Activated CD4-positive, alpha-beta T cell treated with anti-CD3 and anti-CD28 coated beads, Interleukin-2, amount 50 U/mL, for 16 hours (primary cell): ENCODE data around the gene STAT6.
A peak's percentile ranks its signal among the peaks of the same experiment; 100 is the strongest.

Experiments
- DNase-seq: peaks from one replicate; pipeline ENCODE4 v3.0.0-alpha.2; 2020

The STAT6 gene

GRCh38 chr12:57099766-57100165, 11.4 kb downstream of the STAT6 start:
- no peak for DNase-seq

DNA sequence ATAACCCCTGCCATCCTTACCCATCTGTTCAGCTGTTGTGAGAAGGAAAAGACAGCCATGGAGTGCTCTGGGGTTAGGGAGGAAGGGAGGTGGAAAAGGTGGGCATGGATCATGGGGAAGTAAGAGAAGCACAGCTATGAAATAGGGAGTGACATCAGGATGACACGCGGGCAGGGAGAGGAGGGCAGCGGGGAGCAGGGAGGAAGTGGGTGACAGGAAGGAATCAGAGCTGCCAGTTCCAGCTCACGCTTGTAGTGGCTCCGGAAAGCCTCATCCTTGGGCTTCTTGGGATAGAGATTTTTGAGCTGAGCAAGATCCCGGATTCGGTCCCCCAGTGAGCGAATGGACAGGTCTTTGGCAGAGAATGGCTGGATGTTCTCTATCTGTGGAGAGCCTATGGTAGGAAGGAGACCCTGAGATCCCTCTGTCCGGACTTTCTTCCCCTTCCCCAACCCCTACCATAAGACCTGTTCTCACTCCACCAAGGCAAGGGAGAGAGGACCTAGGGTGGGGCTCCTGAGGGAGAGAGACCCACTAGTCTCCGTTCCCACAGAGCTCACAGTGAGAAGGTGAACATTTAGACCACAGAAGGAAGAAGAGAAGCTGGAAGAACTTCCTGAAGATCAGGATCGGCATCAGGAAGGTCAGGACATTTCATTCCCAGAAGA, 12.0 kb downstream of the STAT6 start:
- no peak for DNase-seq

GRCh38 chr12:57098546-57098945, 12.6 kb downstream of the STAT6 start:
- DNase-seq: no peak

- DNase-seq: no peak
Measured at GRCh38 chr12:57097554-57097835, 13.7 kb downstream of the STAT6 start.

GRCh38 chr12:57096748-57097553, 14.2 kb downstream of the STAT6 start:
- DNase-seq: no peak

GRCh38 chr12:57096099-57096572, 15.0 kb downstream of the STAT6 start:
- no peak for DNase-seq

DNA sequence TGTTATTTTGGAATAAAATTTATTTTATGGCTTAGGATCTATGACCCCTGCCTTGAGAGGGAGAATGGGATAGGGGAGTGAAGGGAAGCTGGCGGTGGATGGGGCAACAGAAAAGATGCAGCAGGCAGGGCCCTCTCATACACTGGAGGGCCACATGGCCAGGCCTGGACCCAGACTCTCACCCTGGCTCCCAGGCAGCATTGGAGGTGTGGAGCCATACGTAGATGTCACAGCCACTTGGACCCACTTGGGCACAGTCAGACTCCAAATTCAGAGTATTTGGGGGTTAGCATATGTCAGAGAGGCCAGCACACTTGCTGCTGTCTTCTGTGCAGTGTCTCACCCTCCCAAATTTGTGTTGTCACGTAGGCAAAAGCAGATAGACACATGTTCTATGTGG, 15.7 kb downstream of the STAT6 start:
- no peak for DNase-seq

GRCh38 chr12:57094208-57095160, 16.7 kb downstream of the STAT6 start:
- DNase-seq: no peak

DNA sequence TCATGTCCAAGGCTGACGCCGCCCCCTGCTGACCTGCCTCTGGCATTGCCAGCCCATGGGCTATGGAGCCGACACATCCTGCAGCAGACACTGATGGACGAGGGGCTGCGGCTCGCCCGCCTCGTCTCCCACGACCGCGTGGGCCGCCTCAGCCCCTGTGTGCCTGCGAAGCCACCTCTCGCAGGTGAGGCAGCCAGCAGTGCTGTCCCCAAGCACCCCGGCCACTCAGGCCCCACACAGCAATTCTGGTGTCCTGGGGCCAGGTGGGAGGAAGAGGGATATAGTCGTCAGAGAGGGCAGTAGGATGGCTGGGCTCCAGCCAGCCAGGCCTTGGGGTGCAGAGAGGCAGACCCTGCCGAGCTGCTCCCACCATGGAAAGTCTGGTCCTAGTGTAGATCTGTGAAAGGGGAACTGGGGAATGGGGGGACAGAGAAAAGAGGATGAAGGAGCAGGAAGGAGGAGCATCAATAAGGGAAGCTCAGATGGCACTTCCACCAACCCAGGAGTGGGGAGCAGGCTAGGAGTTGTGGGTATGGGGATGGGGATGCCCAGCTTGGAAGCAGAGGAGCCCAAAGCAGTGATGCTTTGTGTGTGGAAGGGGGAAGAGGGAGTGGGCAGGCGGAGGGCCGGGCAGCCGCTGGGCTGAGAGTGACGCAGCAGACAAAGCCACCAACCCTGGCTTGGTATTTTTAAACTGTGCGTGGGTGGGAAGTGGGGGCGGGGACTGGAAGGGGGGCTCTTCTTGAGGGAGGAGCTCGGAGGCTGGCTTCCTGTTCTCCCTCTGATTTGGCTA, 17.6 kb downstream of the STAT6 start:
- peak; percentile 66 for DNase-seq

DNA sequence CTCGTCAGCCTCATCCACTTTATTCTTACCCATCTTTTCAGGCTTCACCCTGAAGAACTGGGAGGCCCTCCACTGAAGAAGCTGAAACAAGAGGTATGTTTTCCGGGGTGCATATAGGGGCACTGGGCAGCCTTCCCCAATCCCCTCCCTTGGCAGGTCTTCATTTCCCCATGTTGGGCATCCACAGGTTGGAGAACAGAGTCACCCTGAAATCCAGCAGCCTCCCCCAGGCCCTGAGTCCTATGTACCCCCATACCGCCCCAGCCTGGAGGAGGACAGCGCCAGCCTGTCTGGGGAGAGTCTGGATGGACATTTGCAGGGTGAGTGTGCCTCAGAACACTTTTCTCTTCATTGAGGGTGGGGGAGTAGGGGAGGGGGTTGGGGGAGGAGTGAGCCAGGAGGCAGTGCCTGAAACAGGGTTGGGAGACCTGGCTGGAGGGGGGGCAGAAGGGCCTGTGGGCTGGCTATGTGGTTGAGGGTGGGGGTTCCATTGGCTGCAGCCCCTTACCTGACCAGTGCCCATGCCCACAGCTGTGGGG, 18.2 kb downstream of the STAT6 start:
- no peak for DNase-seq

DNA sequence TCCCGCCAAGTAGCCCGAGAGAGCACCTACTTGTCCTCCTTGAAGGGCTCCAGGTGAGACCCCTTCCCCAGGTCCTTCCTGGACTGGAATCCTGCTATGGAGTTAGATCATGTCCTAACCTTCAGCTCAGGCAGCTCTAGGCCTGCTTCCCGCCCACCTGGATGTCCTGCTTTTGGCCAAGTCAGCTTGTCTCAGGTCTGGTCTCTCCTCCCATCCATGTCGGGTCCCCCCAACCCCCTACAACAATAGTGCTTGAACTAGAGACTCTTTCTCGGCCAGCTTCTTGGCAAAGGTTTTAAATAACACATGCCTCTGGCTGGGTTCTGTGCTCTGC, 18.7 kb downstream of the STAT6 start:
- DNase-seq: no peak

DNA sequence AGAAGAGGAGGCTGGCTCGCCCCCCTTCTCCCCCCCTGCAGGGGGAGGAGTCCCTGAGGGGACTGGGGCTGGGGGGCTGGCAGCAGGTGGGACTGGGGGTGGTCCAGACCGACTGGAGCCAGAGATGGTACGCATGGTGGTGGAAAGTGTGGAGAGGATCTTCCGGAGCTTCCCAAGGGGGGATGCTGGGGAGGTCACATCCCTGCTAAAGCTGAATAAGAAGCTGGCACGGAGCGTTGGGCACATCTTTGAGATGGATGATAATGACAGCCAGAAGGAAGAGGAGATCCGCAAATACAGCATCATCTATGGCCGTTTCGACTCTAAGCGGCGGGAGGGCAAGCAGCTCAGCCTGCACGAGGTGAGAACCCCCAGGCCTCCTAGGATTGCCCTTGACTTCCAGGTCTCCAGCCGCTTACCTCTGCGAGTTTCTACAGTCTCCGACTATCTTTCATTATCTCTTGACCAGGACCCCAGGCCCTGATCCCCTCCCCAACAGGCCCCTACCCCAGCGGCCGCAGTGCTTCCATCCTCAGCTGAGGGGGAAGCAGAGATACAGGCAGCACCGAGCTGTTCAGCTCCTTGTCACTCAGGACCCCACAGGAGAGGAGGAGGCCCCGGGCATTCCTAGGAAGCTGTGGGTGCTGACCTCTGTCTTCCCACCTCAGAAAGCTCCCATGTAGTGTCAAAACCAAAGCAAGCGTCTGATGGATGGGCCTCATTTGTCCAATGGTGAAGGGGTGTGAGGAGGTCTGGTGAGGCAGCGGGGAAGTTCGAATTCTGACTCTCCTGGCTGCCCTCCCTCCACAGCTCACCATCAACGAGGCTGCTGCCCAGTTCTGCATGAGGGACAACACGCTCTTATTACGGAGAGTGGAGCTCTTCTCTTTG, 19.3 kb downstream of the STAT6 start:
- no peak for DNase-seq

GRCh38 chr12:57090924-57091637, 20.1 kb downstream of the STAT6 start:
- no peak for DNase-seq

GRCh38 chr12:57090490-57090889, 20.7 kb downstream of the STAT6 start:
- DNase-seq: no peak

- peak; percentile 58 for DNase-seq
Measured at GRCh38 chr12:57089271-57090245, 21.6 kb downstream of the STAT6 start.

GRCh38 chr12:57088354-57089270, 22.6 kb downstream of the STAT6 start, which contains the start of gene NAB2:
Gene NAB2 (plus strand): TSS chr12:57089114. CDS start chr12:57089272, 158 bp downstream.
- peak; percentile 96 for DNase-seq

DNA sequence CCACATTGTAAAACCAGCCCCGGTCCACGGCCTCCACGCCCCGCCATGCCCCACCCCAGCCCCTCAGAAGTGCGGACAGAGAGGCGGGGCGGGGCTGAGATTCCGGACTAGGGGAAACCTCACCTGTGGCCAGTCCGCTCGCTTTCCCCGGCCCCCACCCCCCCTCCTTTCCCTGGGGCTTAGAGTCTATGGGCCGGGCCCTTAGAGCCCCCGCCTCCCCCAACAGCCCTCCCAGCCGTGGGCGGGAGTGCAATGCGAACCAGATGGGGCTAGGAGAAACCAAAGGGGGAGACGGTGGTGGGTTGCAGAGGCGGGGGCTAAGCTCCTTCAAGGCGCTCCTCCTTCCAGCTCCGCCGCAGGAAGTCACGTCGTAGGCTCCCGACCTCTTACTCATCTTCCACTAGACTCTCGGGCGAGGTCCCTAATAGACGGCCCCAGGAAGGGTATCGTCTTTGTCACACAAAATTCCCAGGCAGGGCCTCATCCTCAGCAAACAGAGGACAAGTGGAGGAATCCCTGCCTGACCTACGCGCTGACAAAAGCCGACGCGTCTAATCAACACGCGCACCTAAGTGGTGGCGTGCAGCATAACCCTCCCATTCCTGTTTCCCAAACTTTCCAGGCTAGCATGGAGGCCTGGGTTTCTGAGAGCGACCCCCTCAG, 23.3 kb downstream of the STAT6 start:
- peak; percentile 86 for DNase-seq
